B cell (primary cell): Measurements from ENCODE around the gene VWCE. TPM values are rescaled to one million over a fixed set of nuclear protein-coding genes. Genes with fewer than 3 reads are reported as not detected.

Experiments used
- ATAC-seq: fragments of 200-7000 bp; cut with Tn5 transposase; one replicate; pipeline ENCODE4 v1.10.0; 2021; ENCODE audit warnings: low read depth, mild to moderate bottlenecking, moderate number of reproducible peaks, moderate library complexity
- CTCF ChIA-PET: fragments of 350-600 bp; sonication (Branson Sonifier 250); formaldehyde crosslinking; loops from one replicate; lab custom pipeline; 2021; ENCODE audit warnings: antibody characterized with exemption, inconsistent platforms; lab: Charles Lee
- POLR2A ChIA-PET: fragments of 350-600 bp; sonication (Branson Sonifier 250); formaldehyde crosslinking; loops from one replicate; lab custom pipeline; 2021; ENCODE audit warnings: antibody characterized with exemption; lab: Charles Lee
- DNase-seq: peaks from one replicate; pipeline ENCODE4 v3.0.0; 2013
- H2AFZ ChIP-seq: 2 replicates; pipeline ENCODE4 v1.6.1; 2012; ENCODE audit warnings: mild to moderate bottlenecking, low read depth, low read length; ENCODE audit not compliant: insufficient read depth, poor library complexity, severe bottlenecking
- H3K27ac ChIP-seq, 2 donors: 1 replicate in 1 of 2; 2 replicates in 1 of 2; pipeline ENCODE4 v1.5.1; 2012 to 2013; ENCODE audit warnings: low read length in 2 of 2, mild to moderate bottlenecking in 2 of 2, moderate library complexity in 1 of 2
- H3K27me3 ChIP-seq, 4 experiments: fragments of 200-600 bp in 1 of 4; sonication (generic) in 1 of 4; replicated peaks in 1 of 4; 1 replicate in 2 of 4; 2 replicates in 2 of 4; pipeline versions ENCODE4 v1.6.1 to v1.7.0; 2013 to 2016; ENCODE audit warnings: low read length in 3 of 4, mild to moderate bottlenecking in 2 of 4, mixed read lengths in 1 of 4, moderate library complexity in 1 of 4; ENCODE audit not compliant: insufficient read depth in 4 of 4, control insufficient read depth in 3 of 4; ENCODE audit errors: control extremely low read depth in 1 of 4
- H3K36me3 ChIP-seq, 2 experiments: replicated peaks in 1 of 2; 1 replicate in 1 of 2; 2 replicates in 1 of 2; pipeline versions ENCODE4 v1.6.1 to v1.7.1; 2013; ENCODE audit warnings: low read length in 1 of 2; ENCODE audit not compliant: insufficient read depth in 2 of 2, control insufficient read depth in 1 of 2; ENCODE audit errors: control extremely low read depth in 1 of 2, extremely low read depth in 1 of 2
- H3K4me1 ChIP-seq, 2 donors: fragments of 200-600 bp in 1 of 2; sonication (generic) in 1 of 2; 1 replicate in 1 of 2; 2 replicates in 1 of 2; pipeline versions ENCODE4 v1.5.1 to v1.6.1; 2013 to 2017; ENCODE audit warnings: low read length in 2 of 2; ENCODE audit not compliant: control insufficient read depth in 2 of 2, insufficient read depth in 2 of 2
- H3K4me2 ChIP-seq: replicated peaks from 2 replicates; pipeline ENCODE3; 2012; ENCODE audit warnings: mild to moderate bottlenecking, low read depth, low read length; ENCODE audit not compliant: poor library complexity, severe bottlenecking
- H3K4me3 ChIP-seq, 5 experiments: fragments of 200-600 bp in 1 of 5; sonication (generic) in 1 of 5; 1 replicate in 3 of 5; 2 replicates in 2 of 5; pipeline versions ENCODE4 v1.5.1 to v1.7.0; 2011 to 2016; ENCODE audit warnings: low read length in 4 of 5, mild to moderate bottlenecking in 4 of 5, low read depth in 2 of 5, control low read depth in 1 of 5, moderate library complexity in 1 of 5; ENCODE audit not compliant: insufficient read depth in 1 of 5; ENCODE audit errors: control extremely low read depth in 1 of 5, extremely low read depth in 1 of 5
- H3K79me2 ChIP-seq: fragments of 200-600 bp; sonication (generic); one replicate; pipeline ENCODE4 v1.6.0; 2016; ENCODE audit warnings: low read length; ENCODE audit not compliant: control insufficient read depth, insufficient read depth
- H3K9ac ChIP-seq: fragments of 200-600 bp; sonication (generic); 2 replicates; pipeline ENCODE4 v1.6.1; 2017; ENCODE audit warnings: mild to moderate bottlenecking, low read length, moderate library complexity
- H3K9me3 ChIP-seq, 3 donors: one replicate each; pipeline versions ENCODE4 v1.6.1 to v1.7.1; 2013; ENCODE audit warnings: low read length in 2 of 3; ENCODE audit not compliant: control insufficient read depth in 2 of 3, insufficient read depth in 1 of 3; ENCODE audit errors: control extremely low read depth in 1 of 3
- H4K20me1 ChIP-seq: 2 replicates; pipeline ENCODE4 v1.6.0; 2012; ENCODE audit warnings: mild to moderate bottlenecking, low read length; ENCODE audit not compliant: insufficient read depth, control insufficient read depth, poor library complexity, severe bottlenecking
- H3K27ac Mint-ChIP-seq: one replicate; pipeline ENCODE4 v1.8.0; 2021; ENCODE audit warnings: mixed read lengths
- H3K27me3 Mint-ChIP-seq: one replicate; pipeline ENCODE4 v1.8.0; 2021; ENCODE audit warnings: mixed read lengths
- H3K4me1 Mint-ChIP-seq: one replicate; pipeline ENCODE4 v1.8.0; 2021; ENCODE audit warnings: mixed read lengths
- H3K4me3 Mint-ChIP-seq: one replicate; pipeline ENCODE4 v1.8.0; 2021; ENCODE audit warnings: mixed read lengths
- H3K9me3 Mint-ChIP-seq: one replicate; pipeline ENCODE4 v1.8.0; 2022; ENCODE audit warnings: mixed read lengths; ENCODE audit not compliant: insufficient read depth
- EZH2 ChIP-seq: IDR thresholded peaks from 2 replicates; pipeline ENCODE4 v1.6.1; 2012; ENCODE audit warnings: borderline replicate concordance, low read depth, mild to moderate bottlenecking, moderate library complexity, low read length; ENCODE audit not compliant: insufficient read depth, poor library complexity, severe bottlenecking
- WGBS: methylation state at CpG from one replicate; pipeline ENCODE4 v1.1.5; 2013; ENCODE audit warnings: missing lambda C conversion rate; ENCODE audit not compliant: insufficient coverage; 5-methylcytosine and 5-hydroxymethylcytosine counted together
- intact Hi-C: fragments of 100-400 bp; cut with micrococcal nuclease; formaldehyde crosslinking; loops from one replicate; pipeline ENCODE4 v1.10.0; 2022
- polyA plus RNA-seq: library from polyadenylated mRNA; depleted of rRNA; stranded (reverse); fragments of >200 nt; gene quantifications from 2 replicates; pipeline ENCODE4 v1.2.3, GENCODE V29; 2012
- total RNA-seq, 2 donors: library from RNA; stranded (reverse); fragments of 120-200 nt in 1 of 2; gene quantifications; 1 replicate in 1 of 2; 2 replicates in 1 of 2; pipeline versions ENCODE4 v1.2.3 to v1.2.4, GENCODE V29; 2013 to 2022
- TF ChIP-seq, protein P1 (sequence below): fragments of 200-600 bp; IDR thresholded peaks from one replicate; pipeline ENCODE4 v1.8.0; 2022; ENCODE audit warnings: antibody characterized with exemption, mild to moderate bottlenecking

Gene VWCE
- total and polyA plus RNA-seq, 2 donors (not counting 1 experiment from before 2014, with no cell fraction given) = 0.37 to 0.39 TPM

DNA sequence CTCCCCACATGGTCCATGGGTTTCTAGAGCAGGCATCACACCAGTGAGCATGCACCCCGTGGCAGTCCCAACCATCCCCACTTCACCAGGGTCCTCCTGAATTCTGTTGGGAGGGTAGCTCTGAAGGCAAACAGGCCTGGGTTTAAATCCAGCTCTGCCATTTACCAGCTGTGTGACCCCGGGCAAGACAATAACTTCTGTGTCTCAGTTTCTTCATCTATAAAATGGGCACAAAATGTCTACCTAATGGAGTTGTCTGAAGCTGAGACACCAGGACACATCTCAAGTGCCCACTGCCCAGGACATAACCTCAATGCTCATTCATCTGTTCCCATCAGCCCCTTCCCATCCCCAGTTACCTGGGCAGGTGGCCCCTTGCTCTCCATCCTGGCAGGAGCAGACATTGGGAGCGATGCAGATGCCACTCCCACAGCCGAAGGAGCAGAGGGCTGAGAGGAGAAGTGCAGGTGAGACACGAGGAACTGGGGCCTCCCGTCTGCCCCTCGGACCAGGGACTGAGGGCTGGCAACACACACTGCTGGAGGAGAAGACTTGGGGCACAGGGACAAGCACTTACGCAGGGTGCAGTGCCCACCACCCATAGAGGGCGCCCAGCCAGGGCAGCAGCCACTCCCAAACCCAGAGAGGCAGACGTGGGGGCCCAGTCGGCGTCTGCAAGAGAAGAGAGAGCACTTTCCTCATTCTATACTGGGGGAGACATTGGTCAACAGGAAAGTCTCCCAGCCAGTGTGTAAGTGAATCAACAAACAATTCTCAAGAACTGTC lies 4.0 kb downstream of the VWCE start:
- Mint-ChIP-seq H3K27ac (no peak overlapping the region), H3K9me3 (no peaks in the 10 kb centered on the region), H3K27me3 (no peaks in the 10 kb centered on the region), H3K4me1 (peaks cover 14% of the 10 kb centered on the region), H3K4me3 (no peak overlapping the region)
- no peak overlapping the region for H3K9ac ChIP-seq
- no peak for ATAC-seq
- H4K20me1 ChIP-seq = no peaks in the 10 kb centered on the region
- H3K4me2 ChIP-seq = no peak overlapping the region
- H3K27ac ChIP-seq = no peak overlapping the region
- H3K9me3 ChIP-seq = no peaks in the 10 kb centered on the region
- peaks cover 8 to 21% of the 10 kb centered on the region in 2 donors for H3K4me1 ChIP-seq
- CTCF ChIA-PET = no interaction called here
- TF ChIP-seq EZH2 = no peak
- TF ChIP-seq, protein P1, sequence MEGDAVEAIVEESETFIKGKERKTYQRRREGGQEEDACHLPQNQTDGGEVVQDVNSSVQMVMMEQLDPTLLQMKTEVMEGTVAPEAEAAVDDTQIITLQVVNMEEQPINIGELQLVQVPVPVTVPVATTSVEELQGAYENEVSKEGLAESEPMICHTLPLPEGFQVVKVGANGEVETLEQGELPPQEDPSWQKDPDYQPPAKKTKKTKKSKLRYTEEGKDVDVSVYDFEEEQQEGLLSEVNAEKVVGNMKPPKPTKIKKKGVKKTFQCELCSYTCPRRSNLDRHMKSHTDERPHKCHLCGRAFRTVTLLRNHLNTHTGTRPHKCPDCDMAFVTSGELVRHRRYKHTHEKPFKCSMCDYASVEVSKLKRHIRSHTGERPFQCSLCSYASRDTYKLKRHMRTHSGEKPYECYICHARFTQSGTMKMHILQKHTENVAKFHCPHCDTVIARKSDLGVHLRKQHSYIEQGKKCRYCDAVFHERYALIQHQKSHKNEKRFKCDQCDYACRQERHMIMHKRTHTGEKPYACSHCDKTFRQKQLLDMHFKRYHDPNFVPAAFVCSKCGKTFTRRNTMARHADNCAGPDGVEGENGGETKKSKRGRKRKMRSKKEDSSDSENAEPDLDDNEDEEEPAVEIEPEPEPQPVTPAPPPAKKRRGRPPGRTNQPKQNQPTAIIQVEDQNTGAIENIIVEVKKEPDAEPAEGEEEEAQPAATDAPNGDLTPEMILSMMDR = no peak
- POLR2A ChIA-PET = no interaction called here
- H3K27me3 ChIP-seq = no peaks in the 10 kb centered on the region
- no peak overlapping the region for H2AFZ ChIP-seq
- WGBS = 92% methylated on average over 8 of the region's 12 CpGs
- no peak overlapping the region for H3K4me3 ChIP-seq
- H3K36me3 ChIP-seq = no peaks in the 10 kb centered on the region
- intact Hi-C loops = no loop called here
- H3K79me2 ChIP-seq = no peaks in the 10 kb centered on the region
- no peak for DNase-seq

DNA sequence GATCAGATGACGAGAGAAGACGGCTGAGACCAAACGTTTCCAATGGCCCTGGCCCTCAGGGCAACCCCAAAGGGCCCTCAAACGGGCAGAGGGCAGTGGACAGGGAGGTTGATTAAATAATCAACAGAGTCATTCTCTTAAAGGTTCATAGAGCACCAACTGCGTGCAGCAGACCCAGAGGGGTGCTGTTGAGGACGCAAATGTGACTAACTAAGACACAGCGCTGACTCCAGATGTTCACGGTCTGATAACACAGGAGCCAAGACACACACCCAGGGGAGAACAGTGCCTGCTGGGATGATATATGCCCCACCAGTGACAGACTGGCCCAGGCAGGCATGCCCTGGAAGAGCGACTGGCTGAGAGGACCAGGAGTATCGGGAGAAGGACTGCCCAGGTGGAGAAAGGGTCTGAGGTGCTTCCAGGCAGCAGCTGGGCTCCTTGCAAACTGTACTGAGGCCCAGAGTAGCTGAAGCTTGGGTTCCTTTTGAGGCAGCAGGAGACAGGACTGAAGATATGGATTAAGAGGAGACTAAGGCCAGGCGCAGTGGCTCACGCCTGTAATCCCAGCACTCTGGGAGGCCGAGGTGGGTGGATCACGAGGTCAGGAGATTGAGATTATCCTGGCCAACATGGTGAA lies 7.7 kb downstream of the VWCE start:
- DNase-seq (no peak), ATAC-seq (no peak)
- Mint-ChIP-seq H3K4me3 (no peak overlapping the region), H3K9me3 (no peaks in the 10 kb centered on the region), H3K27me3 (no peaks in the 10 kb centered on the region), H3K27ac (no peak overlapping the region), H3K4me1 (no peaks in the 10 kb centered on the region)
- H3K9ac ChIP-seq = no peak overlapping the region
- H3K4me1 ChIP-seq = no peaks in the 10 kb centered on the region
- H3K4me2 ChIP-seq = no peak overlapping the region
- ChIA-PET CTCF (interaction anchor here (1.0 kb wide), 1 partner anchor 98 kb away, joined by 4 read pairs; no protein-coding TSS in a partner anchor), POLR2A (no interaction called here)
- H4K20me1 ChIP-seq = no peaks in the 10 kb centered on the region
- H3K27ac ChIP-seq = no peak overlapping the region
- H3K9me3 ChIP-seq = peaks cover 0 to 4% (median 0%) of the 10 kb centered on the region in 3 donors
- intact Hi-C loops = no loop called here
- TF ChIP-seq EZH2 = no peak
- TF ChIP-seq, protein P1 = no peak
- WGBS = over 99% methylated on average over 12 of the region's 14 CpGs
- no peaks in the 10 kb centered on the region for H3K36me3 ChIP-seq
- no peaks in the 10 kb centered on the region for H3K79me2 ChIP-seq
- H3K27me3 ChIP-seq = no peaks in the 10 kb centered on the region
- H2AFZ ChIP-seq = no peak overlapping the region
- H3K4me3 ChIP-seq = no peak overlapping the region
